Raji (cell line): ENCODE measurements around the gene RASL10A.

ENCODE experiments used
- POLR2A ChIP-seq: IDR thresholded peaks from 2 replicates; pipeline ENCODE4 v1.6.1; 2011; ENCODE audit warnings: low read depth, low read length, control low read depth; ENCODE audit not compliant: insufficient read depth

RASL10A gene

GRCh38 chr22:29315286-29316140 is at the start of gene RASL10A:
TSS of gene RASL10A (minus strand) at chr22:29315697. CDS start at chr22:29315246, 451 bp downstream.
- TF ChIP-seq POLR2A, result no peak

- TF ChIP-seq POLR2A, result no peak
These were observed 44.0 kb upstream of the RASL10A start for GRCh38 chr22:29359469-29359868.

GRCh38 chr22:29353860-29354259 is 38.4 kb upstream of the RASL10A start:
- no peak for TF ChIP-seq POLR2A

GRCh38 chr22:29353286-29353685 is 37.8 kb upstream of the RASL10A start:
- no peak for TF ChIP-seq POLR2A

- TF ChIP-seq POLR2A, result no peak
These were observed 37.3 kb upstream of the RASL10A start for GRCh38 chr22:29352778-29353177.

GRCh38 chr22:29351891-29352290 is 36.4 kb upstream of the RASL10A start:
- no peak for TF ChIP-seq POLR2A

GRCh38 chr22:29351042-29351441 is 35.5 kb upstream of the RASL10A start:
- no peak for TF ChIP-seq POLR2A

- no peak for TF ChIP-seq POLR2A
These were observed 33.5 kb upstream of the RASL10A start for GRCh38 chr22:29348956-29349355.

- TF ChIP-seq POLR2A, result no peak
These were observed 32.5 kb upstream of the RASL10A start for GRCh38 chr22:29348041-29348440.

- TF ChIP-seq POLR2A, result no peak
These were observed 31.2 kb upstream of the RASL10A start for GRCh38 chr22:29346659-29347058.

GRCh38 chr22:29345932-29346331 is 30.4 kb upstream of the RASL10A start:
- no peak for TF ChIP-seq POLR2A

GRCh38 chr22:29344137-29344536 is 28.6 kb upstream of the RASL10A start:
- TF ChIP-seq POLR2A, result no peak

- no peak for TF ChIP-seq POLR2A
These were observed 27.9 kb upstream of the RASL10A start for GRCh38 chr22:29343313-29343805.

GRCh38 chr22:29342577-29343312 is 27.2 kb upstream of the RASL10A start:
- TF ChIP-seq POLR2A, result no peak

GRCh38 chr22:29342177-29342576 is 26.7 kb upstream of the RASL10A start:
- no peak for TF ChIP-seq POLR2A

- no peak for TF ChIP-seq POLR2A
These were observed 26.3 kb upstream of the RASL10A start for GRCh38 chr22:29341849-29342127.
